NCI-H774 (cell line): ENCODE results near the gene DDX56.
"Not testable (repeated sequence)": the region's sequence is repeated elsewhere in the genome, so short reads cannot be mapped to it uniquely, and the experiment has no call there.

ENCODE experiments used
- DNase-seq: peaks from one replicate; lab custom pipeline; 2025; lab: John Stamatoyannopoulos, UW

DDX56 gene

GRCh38 chr7:44573464-44574286 lies at the start of gene DDX56:
Gene DDX56 (minus strand): TSS chr7:44573908. CDS start chr7:44573895, 13 bp downstream.
- DNase-seq = peak; percentile 96

GRCh38 chr7:44622342-44623151 lies 48.8 kb upstream of the DDX56 start:
- no peak for DNase-seq

- no peak for DNase-seq
These were observed 48.0 kb upstream of the DDX56 start for GRCh38 chr7:44621750-44622103.

- no peak for DNase-seq
These were observed 47.5 kb upstream of the DDX56 start for GRCh38 chr7:44621034-44621749.

- DNase-seq = no peak
These were observed 45.0 kb upstream of the DDX56 start for GRCh38 chr7:44618753-44619152.

- no peak for DNase-seq
These were observed 44.3 kb upstream of the DDX56 start for GRCh38 chr7:44618045-44618444.

GRCh38 chr7:44617225-44617890 lies 43.6 kb upstream of the DDX56 start:
- DNase-seq = no peak

- no peak for DNase-seq
These were observed 42.8 kb upstream of the DDX56 start for GRCh38 chr7:44616545-44616944.

- no peak for DNase-seq
These were observed 42.1 kb upstream of the DDX56 start for GRCh38 chr7:44615793-44616192.

- no peak for DNase-seq
These were observed 41.5 kb upstream of the DDX56 start for GRCh38 chr7:44615149-44615611.

GRCh38 chr7:44609829-44610228 lies 36.1 kb upstream of the DDX56 start:
- no peak for DNase-seq

GRCh38 chr7:44608916-44609648 lies 35.4 kb upstream of the DDX56 start:
- DNase-seq = no peak

GRCh38 chr7:44607141-44608068 lies 33.7 kb upstream of the DDX56 start:
- DNase-seq = no peak

- peak; percentile 98 for DNase-seq
These were observed 32.8 kb upstream of the DDX56 start, which contains the start of gene OGDH for GRCh38 chr7:44606341-44607140. Gene OGDH (plus strand): TSS chr7:44606627. CDS start chr7:44624344, 17,717 bp downstream.

GRCh38 chr7:44604941-44605340 lies 31.2 kb upstream of the DDX56 start:
- DNase-seq = no peak

GRCh38 chr7:44603193-44603592 lies 29.5 kb upstream of the DDX56 start:
- no peak for DNase-seq

- no peak for DNase-seq
These were observed 28.8 kb upstream of the DDX56 start for GRCh38 chr7:44602576-44602910.

- DNase-seq = no peak
These were observed 25.5 kb upstream of the DDX56 start for GRCh38 chr7:44599222-44599621.

- DNase-seq = not testable (repeated sequence)
These were observed 23.5 kb upstream of the DDX56 start for GRCh38 chr7:44597181-44597580.
